OCI-LY1 (cell line): Measurements from ENCODE around the gene KCTD8.

Experiments used
- H2AFZ ChIP-seq: fragments of 200-600 bp; sonication (generic), shearing (Covaris generic); 2 replicates; pipeline ENCODE4 v1.6.0; 2014; ENCODE audit warnings: antibody characterized with exemption, mild to moderate bottlenecking, low read length
- H3F3A ChIP-seq: fragments of 200-600 bp; sonication (generic), shearing (Covaris generic); 2 replicates; pipeline ENCODE4 v1.6.0; 2014; ENCODE audit warnings: mild to moderate bottlenecking, antibody characterized with exemption, low read length, moderate library complexity; ENCODE audit not compliant: insufficient read depth
- H3K27ac ChIP-seq: fragments of 200-600 bp; sonication (generic); 2 replicates; pipeline ENCODE4 v1.5.1; 2014; ENCODE audit warnings: low read length, mixed run types, mild to moderate bottlenecking, low read depth; ENCODE audit not compliant: poor library complexity, severe bottlenecking
- H3K27me3 ChIP-seq: fragments of 200-600 bp; sonication (generic); 2 replicates; pipeline ENCODE4 v1.6.0; 2014; ENCODE audit warnings: antibody characterized with exemption, mild to moderate bottlenecking, low read length, moderate library complexity; ENCODE audit not compliant: insufficient read depth
- H3K36me3 ChIP-seq: fragments of 200-600 bp; sonication (generic); 2 replicates; pipeline ENCODE4 v1.6.1; 2014; ENCODE audit warnings: mild to moderate bottlenecking, antibody characterized with exemption, low read length, moderate library complexity, mixed read lengths; ENCODE audit not compliant: insufficient read depth
- H3K4me1 ChIP-seq: fragments of 200-600 bp; sonication (generic); 2 replicates; pipeline ENCODE4 v1.5.1; 2014; ENCODE audit warnings: mild to moderate bottlenecking, low read length, moderate library complexity; ENCODE audit not compliant: insufficient read depth, severe bottlenecking
- H3K4me2 ChIP-seq: fragments of 200-600 bp; sonication (generic), shearing (Covaris generic); 2 replicates; pipeline ENCODE4 v1.6.1; 2014; ENCODE audit warnings: low read length
- H3K4me3 ChIP-seq: fragments of 200-600 bp; sonication (generic); 2 replicates; pipeline ENCODE4 v1.5.1; 2014; ENCODE audit warnings: low read length, low read depth, mild to moderate bottlenecking, mixed read lengths; ENCODE audit not compliant: poor library complexity, severe bottlenecking
- H3K79me2 ChIP-seq: fragments of 200-600 bp; shearing (Covaris generic); 2 replicates; pipeline ENCODE4 v1.6.1; 2016; ENCODE audit warnings: mixed run types, low read length, mixed read lengths; ENCODE audit not compliant: insufficient read depth
- H3K9ac ChIP-seq: fragments of 200-600 bp; sonication (generic), shearing (Covaris generic); 2 replicates; pipeline ENCODE4 v1.6.1; 2014; ENCODE audit warnings: mild to moderate bottlenecking, low read length, mixed read lengths
- H3K9me2 ChIP-seq: fragments of 200-600 bp; sonication (generic), shearing (Covaris generic); 2 replicates; pipeline ENCODE4 v1.6.1; 2014; ENCODE audit warnings: low read depth, mild to moderate bottlenecking, low read length, mixed read lengths
- H3K9me3 ChIP-seq: fragments of 200-600 bp; shearing (Covaris generic); 2 replicates; pipeline ENCODE4 v1.6.1; 2014; ENCODE audit warnings: low read length, mixed read lengths
- H4K20me1 ChIP-seq: fragments of 200-600 bp; sonication (generic), shearing (Covaris generic); 2 replicates; pipeline ENCODE4 v1.6.0; 2016; ENCODE audit warnings: mild to moderate bottlenecking, low read length; ENCODE audit not compliant: insufficient read depth
- EZH2 ChIP-seq: fragments of 200-600 bp; sonication (generic), shearing (Covaris generic); IDR thresholded peaks from 2 replicates; pipeline ENCODE4 v1.8.0; 2017; ENCODE audit warnings: borderline replicate concordance, mixed run types, mild to moderate bottlenecking, antibody characterized with exemption, low read length, moderate library complexity, mixed read lengths
- TF ChIP-seq, protein P1 (sequence below): fragments of 200-600 bp; sonication (generic), shearing (Covaris generic); IDR thresholded peaks from 2 replicates; pipeline ENCODE4 v1.5.1; 2017; ENCODE audit warnings: mild to moderate bottlenecking, antibody characterized with exemption, low read length, moderate library complexity, mixed read lengths

Gene KCTD8

DNA sequence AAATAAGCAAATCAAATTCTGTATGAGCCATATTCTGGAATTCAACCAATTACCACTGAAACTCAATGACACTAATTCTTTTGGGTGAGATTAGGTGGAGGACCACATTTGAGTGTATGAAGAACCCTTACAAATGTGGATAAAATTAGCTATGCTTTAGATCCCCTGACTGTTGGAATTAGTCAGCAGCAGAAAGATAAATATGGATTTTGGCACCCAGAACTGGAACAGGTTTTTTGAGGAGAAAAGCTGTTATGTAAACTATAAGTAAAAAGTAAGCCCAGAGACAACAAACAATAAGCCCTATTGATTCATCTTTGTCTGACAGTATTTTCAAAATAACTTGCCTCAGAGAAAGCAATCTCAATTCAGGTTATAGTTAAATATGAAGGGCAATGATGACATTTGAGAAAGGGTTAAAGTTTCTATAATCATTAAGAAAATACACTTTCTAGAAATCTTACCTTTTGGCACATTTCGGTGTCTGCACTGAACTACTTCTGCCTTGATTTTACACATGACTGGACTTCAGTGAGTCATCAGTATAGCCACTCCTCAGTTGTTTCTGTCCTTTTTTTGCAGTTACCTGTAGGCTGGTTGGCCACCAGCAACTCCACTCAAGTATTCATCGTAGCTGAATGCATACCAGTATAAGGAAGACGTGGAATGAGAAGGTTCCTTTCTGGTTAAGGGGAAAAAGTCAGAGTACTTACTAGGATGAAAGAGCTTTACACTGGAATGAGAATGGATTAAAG, 80.0 kb downstream of the KCTD8 start:
- H3K9me2 ChIP-seq: no peaks in the 10 kb centered on the region

DNA sequence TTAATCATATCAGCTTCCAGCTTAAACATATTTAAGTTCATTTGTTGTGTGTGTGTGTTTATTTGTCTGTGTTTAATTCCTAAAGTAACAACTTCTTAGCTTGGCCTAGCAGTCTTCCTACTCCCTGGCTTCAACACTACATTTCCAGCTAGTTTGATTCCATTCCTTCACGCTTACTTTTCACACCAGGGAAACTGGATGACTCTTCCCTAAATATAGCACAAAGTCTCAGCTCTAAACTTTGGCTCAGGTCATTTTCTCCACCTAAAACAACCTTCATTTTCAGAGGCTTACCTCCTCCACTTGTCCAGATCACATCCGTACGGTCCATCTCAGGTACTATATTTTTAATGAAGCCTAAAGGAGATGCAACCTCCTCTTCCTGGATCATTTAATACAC, 94.4 kb downstream of the KCTD8 start:
- no peaks in the 10 kb centered on the region for H3K9me2 ChIP-seq
- no peaks in the 10 kb centered on the region for H3K4me1 ChIP-seq
- no peak overlapping the region for H3K27ac ChIP-seq
- H3K27me3 ChIP-seq: no peaks in the 10 kb centered on the region
- no peaks in the 10 kb centered on the region for H3F3A ChIP-seq
- H3K9me3 ChIP-seq: no peaks in the 10 kb centered on the region
- H4K20me1 ChIP-seq: no peaks in the 10 kb centered on the region
- H3K9ac ChIP-seq: no peak overlapping the region
- no peaks in the 10 kb centered on the region for H3K79me2 ChIP-seq
- TF ChIP-seq EZH2: no peak
- TF ChIP-seq, protein P1, sequence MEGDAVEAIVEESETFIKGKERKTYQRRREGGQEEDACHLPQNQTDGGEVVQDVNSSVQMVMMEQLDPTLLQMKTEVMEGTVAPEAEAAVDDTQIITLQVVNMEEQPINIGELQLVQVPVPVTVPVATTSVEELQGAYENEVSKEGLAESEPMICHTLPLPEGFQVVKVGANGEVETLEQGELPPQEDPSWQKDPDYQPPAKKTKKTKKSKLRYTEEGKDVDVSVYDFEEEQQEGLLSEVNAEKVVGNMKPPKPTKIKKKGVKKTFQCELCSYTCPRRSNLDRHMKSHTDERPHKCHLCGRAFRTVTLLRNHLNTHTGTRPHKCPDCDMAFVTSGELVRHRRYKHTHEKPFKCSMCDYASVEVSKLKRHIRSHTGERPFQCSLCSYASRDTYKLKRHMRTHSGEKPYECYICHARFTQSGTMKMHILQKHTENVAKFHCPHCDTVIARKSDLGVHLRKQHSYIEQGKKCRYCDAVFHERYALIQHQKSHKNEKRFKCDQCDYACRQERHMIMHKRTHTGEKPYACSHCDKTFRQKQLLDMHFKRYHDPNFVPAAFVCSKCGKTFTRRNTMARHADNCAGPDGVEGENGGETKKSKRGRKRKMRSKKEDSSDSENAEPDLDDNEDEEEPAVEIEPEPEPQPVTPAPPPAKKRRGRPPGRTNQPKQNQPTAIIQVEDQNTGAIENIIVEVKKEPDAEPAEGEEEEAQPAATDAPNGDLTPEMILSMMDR: no peak
- H2AFZ ChIP-seq: no peak overlapping the region
- H3K4me3 ChIP-seq: no peak overlapping the region
- no peak overlapping the region for H3K4me2 ChIP-seq
- H3K36me3 ChIP-seq: no peaks in the 10 kb centered on the region

More for the DNA sequence above, 80.0 kb downstream of the KCTD8 start:
- Histone ChIP-seq H3K79me2 (no peaks in the 10 kb centered on the region), H4K20me1 (no peaks in the 10 kb centered on the region), H3K9me3 (no peaks in the 10 kb centered on the region), H3K36me3 (no peaks in the 10 kb centered on the region), H3F3A (no peaks in the 10 kb centered on the region), H3K9ac (no peak overlapping the region), H3K27ac (no peak overlapping the region), H3K4me2 (no peak overlapping the region), H2AFZ (no peak overlapping the region), H3K4me3 (no peak overlapping the region), H3K4me1 (no peaks in the 10 kb centered on the region), H3K27me3 (no peaks in the 10 kb centered on the region)
- TF ChIP-seq, protein P1: no peak
- TF ChIP-seq EZH2: no peak

- Histone ChIP-seq H3K9ac (no peak overlapping the region), H3K4me1 (no peaks in the 10 kb centered on the region), H2AFZ (no peak overlapping the region), H3K36me3 (no peaks in the 10 kb centered on the region), H3K9me3 (no peaks in the 10 kb centered on the region), H3K9me2 (no peaks in the 10 kb centered on the region), H3K4me3 (no peak overlapping the region), H3K27ac (no peak overlapping the region), H3K79me2 (no peaks in the 10 kb centered on the region), H3K27me3 (no peaks in the 10 kb centered on the region), H3F3A (no peaks in the 10 kb centered on the region), H4K20me1 (no peaks in the 10 kb centered on the region), H3K4me2 (no peak overlapping the region)
- TF ChIP-seq EZH2: no peak
- TF ChIP-seq, protein P1: no peak
Measured at GRCh38 chr4:44351069-44351468, 97.5 kb downstream of the KCTD8 start.
